NCI-H2107 treated with DMSO at 0.1 percent for 48 hours (cell line): ENCODE data around the gene PNP.
"Not testable (repeated sequence)": the region's sequence is repeated elsewhere in the genome, so short reads cannot be mapped to it uniquely, and the experiment has no call there.

Source experiments
- DNase-seq: peaks from one replicate; lab custom pipeline; 2025; ENCODE audit not compliant: unreplicated experiment; lab: John Stamatoyannopoulos, UW

Gene PNP

DNA sequence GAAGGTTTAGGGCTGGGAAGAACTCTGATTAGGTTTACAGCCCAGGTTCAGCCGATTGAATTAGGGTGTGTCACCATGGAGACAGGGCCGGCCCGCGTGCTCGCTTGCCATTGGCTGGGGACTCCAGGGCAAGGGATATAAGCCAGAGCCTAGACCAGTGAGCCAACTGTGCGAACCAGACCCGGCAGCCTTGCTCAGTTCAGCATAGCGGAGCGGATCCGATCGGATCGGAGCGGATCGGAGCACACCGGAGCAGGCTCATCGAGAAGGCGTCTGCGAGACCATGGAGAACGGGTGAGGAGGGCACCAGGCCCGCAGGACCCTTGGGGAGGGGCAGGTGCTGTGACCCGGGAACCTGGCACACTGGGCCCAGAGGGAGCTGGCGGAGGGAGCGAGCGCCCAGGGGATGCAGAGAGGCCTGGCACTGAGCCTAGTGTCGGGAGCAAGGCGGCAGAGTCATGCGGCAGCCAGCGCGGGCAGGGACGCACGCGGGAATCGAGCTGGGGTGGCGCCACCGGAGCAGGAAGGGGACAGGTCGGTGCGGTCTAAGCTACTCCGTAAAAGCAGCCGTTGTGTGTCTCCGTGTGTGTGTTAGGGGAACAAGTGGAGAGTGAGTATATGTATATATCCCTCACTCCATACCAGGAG, at the start of gene PNP:
PNP (plus strand) TSS at position 165 of the 648 bp plus-strand sequence; CDS start at position 284, 119 bp downstream.
- peak; percentile 94 for DNase-seq

GRCh38 chr14:20419419-20419818, 49.8 kb upstream of the PNP start:
- DNase-seq, result no peak

DNA sequence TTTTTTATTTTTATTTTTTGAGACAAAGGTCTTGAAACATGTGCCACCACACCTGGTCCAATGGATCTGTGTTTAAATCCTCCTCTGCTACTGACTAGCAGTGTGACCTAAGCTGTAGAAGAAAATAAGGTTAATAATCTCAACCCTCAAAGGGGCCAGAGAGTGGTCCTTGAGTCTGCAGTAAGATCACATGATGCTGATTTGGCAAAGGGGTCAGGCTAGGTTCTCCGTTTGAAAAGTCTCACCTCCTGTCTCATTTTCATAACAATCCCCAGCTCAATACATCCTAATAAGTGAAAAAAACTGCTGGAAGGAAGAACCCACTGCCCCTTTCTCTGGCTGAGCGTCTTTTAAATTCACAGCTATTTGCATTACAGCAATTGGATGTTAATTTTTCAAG, 47.9 kb upstream of the PNP start:
- DNase-seq, result no peak

- DNase-seq, result no peak
Observed at GRCh38 chr14:20422886-20423285, 46.3 kb upstream of the PNP start.

GRCh38 chr14:20424851-20425250, 44.4 kb upstream of the PNP start:
- DNase-seq, result no peak

- no peak for DNase-seq
Observed at GRCh38 chr14:20427231-20428009, 41.8 kb upstream of the PNP start.

DNA sequence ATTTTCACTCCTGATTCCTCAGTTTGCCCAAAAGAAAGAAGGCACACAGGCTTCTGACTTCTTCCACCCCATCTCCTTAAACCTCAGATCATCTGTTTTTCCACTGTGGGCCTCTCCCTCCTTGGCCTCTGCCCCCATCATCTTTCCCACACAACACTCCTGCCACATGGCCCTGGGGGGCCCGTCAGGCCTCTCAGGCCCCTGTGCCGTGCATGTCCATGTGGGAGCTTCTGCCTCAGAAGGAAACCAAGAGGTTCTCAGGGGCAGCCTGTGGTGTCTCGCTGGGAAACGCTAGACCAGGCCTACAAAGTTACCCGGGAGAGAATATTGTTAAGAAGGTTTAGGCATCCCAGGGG, 41.2 kb upstream of the PNP start:
- no peak for DNase-seq

GRCh38 chr14:20428802-20429201, 40.4 kb upstream of the PNP start:
- no peak for DNase-seq

- no peak for DNase-seq
Observed at GRCh38 chr14:20429801-20430669, 39.2 kb upstream of the PNP start.

- DNase-seq, result peak; percentile 94
Observed at GRCh38 chr14:20434701-20435581, 34.3 kb upstream of the PNP start.

- DNase-seq, result peak; percentile 91
Observed at GRCh38 chr14:20435582-20436362, 33.4 kb upstream of the PNP start, which contains the start of gene KLHL33. KLHL33 (minus strand) TSS chr14:20436166; CDS start chr14:20435811, 355 bp downstream.

DNA sequence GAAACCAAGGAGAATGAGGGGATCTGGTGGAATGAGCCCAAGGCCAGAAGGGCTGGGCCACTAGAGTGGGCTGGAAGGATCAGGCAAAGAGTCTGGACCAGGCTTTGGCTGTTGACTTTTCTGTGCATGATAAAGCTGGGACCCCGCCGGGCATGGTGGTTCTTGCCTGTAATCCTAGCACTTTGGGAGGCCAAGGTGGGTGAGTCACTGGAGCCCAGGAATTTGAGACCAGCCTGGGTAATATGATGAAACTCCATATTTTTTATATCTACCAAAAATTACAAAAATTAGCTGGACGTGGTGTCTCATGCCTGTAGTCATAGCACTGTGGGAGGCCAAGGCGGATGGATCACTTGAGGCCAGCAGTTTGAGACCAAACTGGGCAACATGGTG, 32.8 kb upstream of the PNP start:
- no peak for DNase-seq

- DNase-seq, result no peak
Observed at GRCh38 chr14:20438664-20439063, 30.5 kb upstream of the PNP start.

- DNase-seq, result no peak
Observed at GRCh38 chr14:20440465-20440864, 28.7 kb upstream of the PNP start.

DNA sequence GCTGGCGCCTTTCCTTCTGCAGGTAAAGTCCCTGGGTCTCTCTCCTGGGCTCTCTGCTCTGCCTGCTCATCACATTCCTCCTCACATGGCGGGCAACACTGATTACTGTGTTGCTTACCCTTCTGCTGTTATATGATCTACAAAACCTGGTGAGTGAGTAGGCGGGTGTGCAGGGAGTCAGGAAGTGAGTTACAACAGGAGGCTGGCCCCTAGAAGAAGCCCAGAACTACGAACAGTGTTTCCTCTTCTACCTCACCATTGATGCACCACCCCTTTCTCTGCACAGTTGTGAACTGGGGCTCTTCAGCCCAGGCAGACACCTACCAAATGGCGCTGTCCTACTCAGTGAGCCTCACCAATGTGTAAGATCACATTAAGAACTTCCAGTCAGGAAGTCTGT, 28.3 kb upstream of the PNP start:
- peak; percentile 72 for DNase-seq

- DNase-seq, result no peak
Observed at GRCh38 chr14:20441461-20441860, 27.7 kb upstream of the PNP start.

DNA sequence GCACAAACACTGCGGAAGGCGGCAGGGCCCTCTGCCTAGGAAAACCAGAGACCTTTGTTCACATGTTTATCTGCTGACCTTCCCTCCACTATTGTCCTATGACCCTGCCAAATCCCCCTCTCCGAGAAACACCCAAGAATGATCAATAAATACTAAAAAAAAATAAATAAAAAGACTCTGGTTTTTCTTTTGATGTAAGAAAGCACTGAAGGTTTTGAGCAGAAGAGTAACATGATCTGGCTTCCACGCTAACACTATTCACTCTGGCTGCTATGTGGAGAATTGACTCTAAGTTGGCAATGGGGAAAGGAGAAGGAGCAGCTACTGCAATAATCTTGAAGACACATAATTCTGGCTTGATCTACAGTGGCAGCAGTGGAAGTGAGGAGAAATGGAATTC, 25.6 kb upstream of the PNP start:
- not testable (repeated sequence) for DNase-seq

DNA sequence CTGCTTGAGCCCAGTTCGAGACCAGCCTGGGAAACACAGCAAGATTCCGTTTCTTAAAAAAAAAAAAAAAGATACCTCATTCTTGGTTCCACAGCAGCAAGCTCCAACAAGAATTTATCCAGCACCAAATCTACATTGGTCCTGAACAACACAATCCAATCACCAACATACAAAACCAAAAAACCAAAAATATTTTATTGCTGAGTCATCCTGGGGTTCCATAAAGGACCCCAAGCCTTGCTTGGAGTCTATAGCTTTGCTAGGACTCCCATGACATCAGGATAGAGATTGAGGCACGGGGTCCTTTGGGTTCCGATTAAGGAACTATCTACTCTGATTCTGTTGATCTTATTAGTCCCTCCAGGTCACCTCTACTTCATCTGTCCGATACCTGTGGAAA, 22.3 kb upstream of the PNP start:
- DNase-seq, result no peak

DNA sequence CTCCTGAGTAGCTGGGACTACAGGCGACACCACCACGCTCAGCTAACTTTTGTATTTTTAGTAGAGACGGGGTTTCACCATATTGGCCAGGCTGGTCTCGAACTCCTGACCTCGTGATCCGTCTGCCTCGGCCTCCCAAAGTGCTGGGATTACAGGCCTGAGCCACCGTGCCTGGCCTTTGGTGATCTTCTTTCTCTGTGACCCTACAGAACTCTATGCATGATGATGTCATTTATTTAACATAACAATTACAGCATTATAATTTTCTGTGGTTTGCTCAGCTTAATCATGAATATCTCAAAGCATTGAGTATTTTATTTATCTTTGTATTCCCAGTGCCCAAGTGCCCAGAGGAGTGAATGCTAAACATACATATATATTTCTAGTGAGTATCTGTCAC, 16.4 kb upstream of the PNP start:
- DNase-seq, result not testable (repeated sequence)
